RPMI8226 (cell line): ENCODE results near the gene BBS1.
"Not testable (repeated sequence)": the region's sequence is repeated elsewhere in the genome, so short reads cannot be mapped to it uniquely, and the experiment has no call there.

Source experiments
- DNase-seq: peaks from one replicate; pipeline ENCODE4 v3.0.0-alpha.2; 2015

Gene BBS1

GRCh38 chr11:66582565-66583147, 72.2 kb downstream of the BBS1 start:
- not testable (repeated sequence) for DNase-seq
